ENCODE results near the gene ADAMTS7.

DNA sequence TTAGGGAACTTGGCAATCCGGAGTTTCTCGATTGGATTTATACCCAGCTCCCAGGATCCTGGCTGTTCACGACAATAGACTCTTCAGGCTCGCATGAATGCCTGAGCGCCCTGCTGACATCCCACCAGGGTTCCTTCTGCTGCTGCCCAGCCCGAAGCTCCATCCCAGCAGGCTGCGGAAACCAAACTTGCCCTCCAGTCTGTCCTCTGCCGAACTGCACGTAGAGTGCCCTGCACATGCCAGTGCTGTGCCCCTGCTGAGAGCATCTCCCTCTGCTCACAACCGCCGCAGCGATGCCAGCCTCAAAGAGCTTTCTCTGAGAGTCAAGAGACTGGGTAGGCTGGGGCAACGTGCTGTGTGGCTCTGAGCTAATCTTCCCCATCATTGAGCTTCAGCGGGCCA, 6.9 kb downstream of the ADAMTS7 start:
- TF ChIP-seq, protein P1, sequence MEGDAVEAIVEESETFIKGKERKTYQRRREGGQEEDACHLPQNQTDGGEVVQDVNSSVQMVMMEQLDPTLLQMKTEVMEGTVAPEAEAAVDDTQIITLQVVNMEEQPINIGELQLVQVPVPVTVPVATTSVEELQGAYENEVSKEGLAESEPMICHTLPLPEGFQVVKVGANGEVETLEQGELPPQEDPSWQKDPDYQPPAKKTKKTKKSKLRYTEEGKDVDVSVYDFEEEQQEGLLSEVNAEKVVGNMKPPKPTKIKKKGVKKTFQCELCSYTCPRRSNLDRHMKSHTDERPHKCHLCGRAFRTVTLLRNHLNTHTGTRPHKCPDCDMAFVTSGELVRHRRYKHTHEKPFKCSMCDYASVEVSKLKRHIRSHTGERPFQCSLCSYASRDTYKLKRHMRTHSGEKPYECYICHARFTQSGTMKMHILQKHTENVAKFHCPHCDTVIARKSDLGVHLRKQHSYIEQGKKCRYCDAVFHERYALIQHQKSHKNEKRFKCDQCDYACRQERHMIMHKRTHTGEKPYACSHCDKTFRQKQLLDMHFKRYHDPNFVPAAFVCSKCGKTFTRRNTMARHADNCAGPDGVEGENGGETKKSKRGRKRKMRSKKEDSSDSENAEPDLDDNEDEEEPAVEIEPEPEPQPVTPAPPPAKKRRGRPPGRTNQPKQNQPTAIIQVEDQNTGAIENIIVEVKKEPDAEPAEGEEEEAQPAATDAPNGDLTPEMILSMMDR (IDR thresholded peaks at IDR 0.05; ENCODE audit: borderline replicate concordance, extremely low read depth, low read length, poor library complexity, severe bottlenecking): no peak
- TF ChIP-seq EZH2 (IDR thresholded peaks at IDR 0.05; ENCODE audit: borderline replicate concordance, low read depth, low read length, severe bottlenecking): no peak
